Keratinocyte (primary cell): Measurements from ENCODE around the gene SEC31A.

Experiments used
- EZH2 ChIP-seq: IDR thresholded peaks from one replicate; pipeline ENCODE4 v1.6.1; 2012; ENCODE audit warnings: inconsistent platforms, mild to moderate bottlenecking, low read length, moderate library complexity
- TF ChIP-seq, protein P1 (sequence below), 3 experiments: IDR thresholded peaks in 1 of 3; conservative IDR thresholded peaks in 1 of 3; optimal IDR thresholded peaks in 1 of 3; 2 replicates in 2 of 3; 3 replicates in 1 of 3; pipeline versions ENCODE3 to v1.5.1; 2011; ENCODE audit warnings: low read length in 3 of 3, mild to moderate bottlenecking in 3 of 3, moderate library complexity in 2 of 3, control low read depth in 1 of 3, inconsistent platforms in 1 of 3; ENCODE audit not compliant: insufficient read depth in 2 of 3; ENCODE audit errors: extremely low read depth in 1 of 3

DNA sequence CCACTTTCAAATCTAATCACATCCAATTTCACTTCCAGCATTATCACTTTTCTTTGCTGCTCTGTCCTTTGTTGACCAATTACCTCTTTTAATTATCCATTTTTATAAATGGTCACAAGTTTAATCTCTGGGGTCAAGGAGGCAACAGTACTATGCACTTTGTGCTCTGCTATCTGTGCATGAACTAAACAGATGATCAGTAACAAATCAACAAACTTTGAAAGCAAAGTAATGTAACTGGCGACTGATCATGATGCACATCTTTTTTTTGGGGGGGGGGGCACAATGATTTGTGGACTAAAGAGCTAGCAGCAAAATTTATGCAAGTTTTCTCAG is 1.5 kb upstream of the SEC31A start:
- TF ChIP-seq, protein P1, sequence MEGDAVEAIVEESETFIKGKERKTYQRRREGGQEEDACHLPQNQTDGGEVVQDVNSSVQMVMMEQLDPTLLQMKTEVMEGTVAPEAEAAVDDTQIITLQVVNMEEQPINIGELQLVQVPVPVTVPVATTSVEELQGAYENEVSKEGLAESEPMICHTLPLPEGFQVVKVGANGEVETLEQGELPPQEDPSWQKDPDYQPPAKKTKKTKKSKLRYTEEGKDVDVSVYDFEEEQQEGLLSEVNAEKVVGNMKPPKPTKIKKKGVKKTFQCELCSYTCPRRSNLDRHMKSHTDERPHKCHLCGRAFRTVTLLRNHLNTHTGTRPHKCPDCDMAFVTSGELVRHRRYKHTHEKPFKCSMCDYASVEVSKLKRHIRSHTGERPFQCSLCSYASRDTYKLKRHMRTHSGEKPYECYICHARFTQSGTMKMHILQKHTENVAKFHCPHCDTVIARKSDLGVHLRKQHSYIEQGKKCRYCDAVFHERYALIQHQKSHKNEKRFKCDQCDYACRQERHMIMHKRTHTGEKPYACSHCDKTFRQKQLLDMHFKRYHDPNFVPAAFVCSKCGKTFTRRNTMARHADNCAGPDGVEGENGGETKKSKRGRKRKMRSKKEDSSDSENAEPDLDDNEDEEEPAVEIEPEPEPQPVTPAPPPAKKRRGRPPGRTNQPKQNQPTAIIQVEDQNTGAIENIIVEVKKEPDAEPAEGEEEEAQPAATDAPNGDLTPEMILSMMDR (optimal IDR thresholded peaks at IDR 0.05 in 1 of 3, IDR thresholded peaks at IDR 0.05 in 1 of 3, conservative IDR thresholded peaks at IDR 0.05 in 1 of 3; ENCODE audit: extremely low read depth in 1 of 3, insufficient read depth in 2 of 3, low read length in 3 of 3) = no peak
- TF ChIP-seq EZH2 = no peak
